Mucosa of descending colon (tissue), 3 donors: ENCODE measurements around the gene SEH1L. TPM values are rescaled to one million over a fixed set of nuclear protein-coding genes. Genes with fewer than 3 reads are reported as not detected.

Experiments
- ATAC-seq: fragments of 200-7000 bp; cut with Tn5 transposase; one replicate; pipeline ENCODE4 v1.9.1; 2020; ENCODE audit warnings: mild to moderate bottlenecking, moderate library complexity
- DNase-seq, 3 donors: peaks; one replicate each; pipeline ENCODE4 v3.0.0-alpha.2; 2020
- H3K36me3 ChIP-seq: fragments of 200-600 bp; one replicate; pipeline ENCODE4 v1.8.0; 2021; ENCODE audit warnings: low read depth, mild to moderate bottlenecking
- H3K4me1 ChIP-seq: fragments of 200-600 bp; one replicate; pipeline ENCODE4 v1.8.0; 2021; ENCODE audit warnings: low read depth, mild to moderate bottlenecking
- H3K4me3 ChIP-seq: fragments of 200-600 bp; one replicate; pipeline ENCODE4 v1.8.0; 2021; ENCODE audit warnings: mild to moderate bottlenecking
- H3K9me3 ChIP-seq: fragments of 200-600 bp; one replicate; pipeline ENCODE4 v1.8.0; 2021; ENCODE audit warnings: mild to moderate bottlenecking
- intact Hi-C, 2 donors: fragments of 100-400 bp; cut with DNase I in 1 of 2; cut with micrococcal nuclease in 1 of 2; formaldehyde crosslinking; loops; one replicate each; pipeline versions ENCODE4 v1.11.0 to v1.11.1; 2022; cut with DNase I, micrococcal nuclease
- total RNA-seq, 3 donors: library from RNA; stranded (reverse); fragmentation: NEBNext Ultra II Directional in 2 of 3; extraction: Animal tissue kit (Norgen Biotek cat#: 25700) in 2 of 3; gene quantifications; one replicate each; pipeline versions ENCODE4 v1.2.1 to v1.2.4, GENCODE V29; 2021 to 2023
- TF ChIP-seq, protein P1 (sequence below): fragments of 200-600 bp; IDR thresholded peaks from one replicate; pipeline ENCODE4 v1.8.0; 2022; ENCODE audit warnings: antibody characterized with exemption, mild to moderate bottlenecking
- donor health status: DM: no; HTN: no; CAD: no; lungs with moderate emphysema.
- donor health status: DM: no; HTN: no; CAD: no.
- donor health status: DM: no; HTN: yes; CAD: no.

The SEH1L gene
- total RNA-seq, 3 donors from 2014 or later, result 33.7 to 36.7 (median 34.3) TPM

DNA sequence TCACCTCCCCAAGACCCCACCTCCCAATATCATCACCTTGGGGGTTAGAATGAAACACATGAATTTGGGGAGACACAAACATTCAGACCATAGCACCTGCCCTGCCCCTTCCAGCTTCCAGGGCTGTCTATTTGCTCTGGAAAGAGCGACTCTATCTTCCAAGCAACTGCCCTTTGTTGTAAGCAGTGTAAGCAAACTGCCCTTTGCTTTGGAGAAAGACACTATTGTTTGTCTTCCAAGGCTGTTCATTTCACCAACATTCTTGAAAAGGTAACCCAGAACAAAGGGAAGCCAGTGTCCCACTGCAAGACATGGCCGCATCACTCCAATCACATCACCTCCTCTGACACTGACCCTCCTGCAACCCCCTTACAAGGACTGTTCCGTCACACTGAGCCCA, 16.9 kb upstream of the SEH1L start:
- ATAC-seq (no peak), DNase-seq (no peak)
- intact Hi-C loops, result loop anchor here in 1 of 2 donors (5.0 kb wide), 1 partner anchor 204 kb away; no protein-coding TSS in a partner anchor
- Histone ChIP-seq H3K4me3 (no peak overlapping the region), H3K36me3 (no peaks in the 10 kb centered on the region), H3K9me3 (no peaks in the 10 kb centered on the region), H3K4me1 (no peaks in the 10 kb centered on the region)
- TF ChIP-seq, protein P1, sequence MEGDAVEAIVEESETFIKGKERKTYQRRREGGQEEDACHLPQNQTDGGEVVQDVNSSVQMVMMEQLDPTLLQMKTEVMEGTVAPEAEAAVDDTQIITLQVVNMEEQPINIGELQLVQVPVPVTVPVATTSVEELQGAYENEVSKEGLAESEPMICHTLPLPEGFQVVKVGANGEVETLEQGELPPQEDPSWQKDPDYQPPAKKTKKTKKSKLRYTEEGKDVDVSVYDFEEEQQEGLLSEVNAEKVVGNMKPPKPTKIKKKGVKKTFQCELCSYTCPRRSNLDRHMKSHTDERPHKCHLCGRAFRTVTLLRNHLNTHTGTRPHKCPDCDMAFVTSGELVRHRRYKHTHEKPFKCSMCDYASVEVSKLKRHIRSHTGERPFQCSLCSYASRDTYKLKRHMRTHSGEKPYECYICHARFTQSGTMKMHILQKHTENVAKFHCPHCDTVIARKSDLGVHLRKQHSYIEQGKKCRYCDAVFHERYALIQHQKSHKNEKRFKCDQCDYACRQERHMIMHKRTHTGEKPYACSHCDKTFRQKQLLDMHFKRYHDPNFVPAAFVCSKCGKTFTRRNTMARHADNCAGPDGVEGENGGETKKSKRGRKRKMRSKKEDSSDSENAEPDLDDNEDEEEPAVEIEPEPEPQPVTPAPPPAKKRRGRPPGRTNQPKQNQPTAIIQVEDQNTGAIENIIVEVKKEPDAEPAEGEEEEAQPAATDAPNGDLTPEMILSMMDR, result no peak

DNA sequence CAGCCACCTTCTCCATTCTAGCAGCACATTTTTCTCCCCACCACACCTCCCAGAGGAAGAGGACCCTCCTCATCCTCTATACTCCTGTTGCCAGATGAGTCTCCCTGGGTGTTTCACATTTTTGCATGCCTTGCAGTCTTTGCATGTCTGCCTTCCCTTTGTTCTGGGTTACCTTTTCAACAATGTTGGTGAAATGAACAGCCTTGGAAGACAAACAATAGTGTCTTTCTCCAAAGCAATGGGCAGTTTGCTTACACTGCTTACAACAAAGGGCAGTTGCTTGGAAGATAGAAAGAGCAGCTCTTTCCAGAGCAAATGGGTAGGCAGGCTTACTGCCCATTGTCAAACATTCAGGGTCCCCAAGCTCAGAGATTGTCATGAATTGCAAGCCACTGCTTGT, 14.5 kb upstream of the SEH1L start:
- DNase-seq (no peak), ATAC-seq (no peak)
- TF ChIP-seq, protein P1, result no peak
- Histone ChIP-seq H3K4me3 (no peak overlapping the region), H3K36me3 (no peaks in the 10 kb centered on the region), H3K9me3 (no peaks in the 10 kb centered on the region), H3K4me1 (no peaks in the 10 kb centered on the region)
- intact Hi-C loops, result loop anchor here in 1 of 2 donors (5.0 kb wide), 1 partner anchor 206 kb away; no protein-coding TSS in a partner anchor

DNA sequence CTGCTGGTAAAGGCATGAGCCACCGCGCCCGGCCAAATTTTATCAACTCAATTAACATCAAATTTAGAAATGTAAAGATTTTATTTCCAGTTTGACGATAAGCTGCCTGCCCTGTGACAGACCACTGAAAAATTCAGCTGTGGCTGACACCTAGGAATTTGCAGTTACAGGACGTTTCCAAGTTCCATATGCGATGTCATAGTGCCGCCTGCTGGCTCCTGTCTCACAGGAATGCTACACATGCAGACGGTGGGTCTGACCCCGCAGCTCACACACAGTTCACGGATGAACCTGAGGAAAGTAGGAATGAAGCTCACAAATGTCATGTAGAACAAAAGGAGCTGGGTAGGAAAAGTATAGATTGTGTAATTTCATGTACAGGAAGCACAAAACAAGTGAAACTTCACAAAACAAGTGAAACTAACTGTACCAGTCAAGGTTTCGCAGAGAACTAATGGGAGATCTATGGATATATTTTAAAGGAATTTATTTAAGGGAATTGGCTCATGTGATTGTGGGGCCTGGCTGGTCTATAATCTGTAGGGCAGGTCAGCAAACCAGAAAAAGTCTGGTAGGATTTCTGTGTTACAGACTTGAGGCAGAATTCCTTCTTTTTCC, 13.2 kb upstream of the SEH1L start:
- TF ChIP-seq, protein P1, result peak; percentile 45
- DNase-seq, result peak; percentile 61 to 93 (median 86)
- Histone ChIP-seq H3K4me1 (no peaks in the 10 kb centered on the region), H3K36me3 (no peaks in the 10 kb centered on the region), H3K9me3 (no peaks in the 10 kb centered on the region), H3K4me3 (no peak overlapping the region)
- peak; percentile 86 for ATAC-seq
- intact Hi-C loops, result loop anchor here (2.0 to 5.0 kb wide), 2 partner anchors 207 to 208 kb away; no protein-coding TSS in a partner anchor

DNA sequence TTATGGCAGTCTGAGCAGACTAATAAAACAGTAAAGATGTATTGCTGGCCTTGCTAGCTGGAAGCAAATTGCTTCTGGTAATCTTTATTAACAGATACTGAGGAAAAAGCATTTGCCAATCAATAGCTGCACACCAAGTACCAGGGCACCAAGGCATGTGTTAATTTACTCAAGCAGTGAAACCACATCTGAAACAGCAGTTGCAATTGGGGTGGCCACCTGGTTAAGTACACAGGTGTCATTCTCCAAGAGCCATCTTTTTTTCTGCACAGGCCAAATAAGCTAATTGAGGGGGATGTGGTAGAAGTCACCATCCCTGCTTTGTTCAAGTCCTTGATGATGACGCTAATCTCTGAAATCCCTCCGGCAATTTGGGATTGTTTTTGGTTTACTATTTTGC, 8.6 kb upstream of the SEH1L start:
- TF ChIP-seq, protein P1, result no peak
- Histone ChIP-seq H3K4me3 (no peak overlapping the region), H3K9me3 (no peaks in the 10 kb centered on the region), H3K36me3 (no peaks in the 10 kb centered on the region), H3K4me1 (no peaks in the 10 kb centered on the region)
- intact Hi-C loops, result no loop called here
- DNase-seq (no peak), ATAC-seq (no peak)

- DNase-seq (no peak), ATAC-seq (no peak)
- TF ChIP-seq, protein P1, result no peak
- intact Hi-C loops, result no loop called here
- Histone ChIP-seq H3K9me3 (no peaks in the 10 kb centered on the region), H3K36me3 (no peaks in the 10 kb centered on the region), H3K4me1 (peaks cover 5% of the 10 kb centered on the region), H3K4me3 (no peak overlapping the region)
Observed at GRCh38 chr18:12943215-12943614, 4.6 kb upstream of the SEH1L start.

GRCh38 chr18:12944709-12945108, 3.1 kb upstream of the SEH1L start:
- no peak overlapping the region for H3K4me3 ChIP-seq
- intact Hi-C loops, result no loop called here
- no peaks in the 10 kb centered on the region for H3K9me3 ChIP-seq
- DNase-seq (peak in 1 of 3 donors; percentile 60), ATAC-seq (no peak)
- H3K36me3 ChIP-seq, result no peaks in the 10 kb centered on the region
- TF ChIP-seq, protein P1, result no peak
- peaks cover 9% of the 10 kb centered on the region for H3K4me1 ChIP-seq
